HG03354 (cell line): ENCODE results near the gene CDH11.
A peak's percentile ranks its signal among the peaks of the same experiment; 100 is the strongest.

Experiments
- ATAC-seq: cut with Tn5 transposase; IDR thresholded peaks from one replicate; pipeline ENCODE4 v1.9.1; 2021; ENCODE audit warnings: mild to moderate bottlenecking; ENCODE audit not compliant: unreplicated experiment, poor library complexity, severe bottlenecking

CDH11 gene

GRCh38 chr16:65117811-65118448 lies 3.9 kb downstream of the CDH11 start:
- ATAC-seq, result peak; percentile 87

GRCh38 chr16:65116818-65117430 lies 4.9 kb downstream of the CDH11 start:
- no peak for ATAC-seq

- ATAC-seq, result no peak
These were observed 5.6 kb downstream of the CDH11 start for GRCh38 chr16:65116216-65116615.

GRCh38 chr16:65114527-65114926 lies 7.3 kb downstream of the CDH11 start:
- no peak for ATAC-seq

GRCh38 chr16:65113441-65113840 lies 8.4 kb downstream of the CDH11 start:
- ATAC-seq, result no peak

GRCh38 chr16:65111306-65111705 lies 10.6 kb downstream of the CDH11 start:
- no peak for ATAC-seq

- no peak for ATAC-seq
These were observed 15.1 kb downstream of the CDH11 start for GRCh38 chr16:65106757-65107156.

GRCh38 chr16:65105171-65105570 lies 16.7 kb downstream of the CDH11 start:
- no peak for ATAC-seq

GRCh38 chr16:65104471-65104870 lies 17.4 kb downstream of the CDH11 start:
- no peak for ATAC-seq

GRCh38 chr16:65102326-65102725 lies 19.5 kb downstream of the CDH11 start:
- no peak for ATAC-seq

GRCh38 chr16:65101009-65101408 lies 20.9 kb downstream of the CDH11 start:
- ATAC-seq, result no peak

GRCh38 chr16:65099607-65100006 lies 22.3 kb downstream of the CDH11 start:
- no peak for ATAC-seq

- ATAC-seq, result no peak
These were observed 22.9 kb downstream of the CDH11 start for GRCh38 chr16:65098916-65099315.

- no peak for ATAC-seq
These were observed 24.6 kb downstream of the CDH11 start for GRCh38 chr16:65097296-65097695.

GRCh38 chr16:65095906-65096305 lies 26.0 kb downstream of the CDH11 start:
- ATAC-seq, result no peak

- no peak for ATAC-seq
These were observed 26.7 kb downstream of the CDH11 start for GRCh38 chr16:65095090-65095728.

- no peak for ATAC-seq
These were observed 27.9 kb downstream of the CDH11 start for GRCh38 chr16:65094009-65094408.

GRCh38 chr16:65083164-65083857 lies 38.6 kb downstream of the CDH11 start:
- no peak for ATAC-seq

GRCh38 chr16:65079549-65079948 lies 42.3 kb downstream of the CDH11 start:
- no peak for ATAC-seq

- ATAC-seq, result no peak
These were observed 44.7 kb downstream of the CDH11 start for GRCh38 chr16:65077181-65077580.

- no peak for ATAC-seq
These were observed 46.0 kb downstream of the CDH11 start for GRCh38 chr16:65075877-65076276.
